GM18858 (cell line): ENCODE data around the gene MEGF10.
"Not testable (repeated sequence)": the region's sequence is repeated elsewhere in the genome, so short reads cannot be mapped to it uniquely, and the experiment has no call there.

Experiments used
- ATAC-seq: cut with Tn5 transposase; IDR thresholded peaks from one replicate; pipeline ENCODE4 v1.9.1; 2021; ENCODE audit not compliant: unreplicated experiment

Gene MEGF10

DNA sequence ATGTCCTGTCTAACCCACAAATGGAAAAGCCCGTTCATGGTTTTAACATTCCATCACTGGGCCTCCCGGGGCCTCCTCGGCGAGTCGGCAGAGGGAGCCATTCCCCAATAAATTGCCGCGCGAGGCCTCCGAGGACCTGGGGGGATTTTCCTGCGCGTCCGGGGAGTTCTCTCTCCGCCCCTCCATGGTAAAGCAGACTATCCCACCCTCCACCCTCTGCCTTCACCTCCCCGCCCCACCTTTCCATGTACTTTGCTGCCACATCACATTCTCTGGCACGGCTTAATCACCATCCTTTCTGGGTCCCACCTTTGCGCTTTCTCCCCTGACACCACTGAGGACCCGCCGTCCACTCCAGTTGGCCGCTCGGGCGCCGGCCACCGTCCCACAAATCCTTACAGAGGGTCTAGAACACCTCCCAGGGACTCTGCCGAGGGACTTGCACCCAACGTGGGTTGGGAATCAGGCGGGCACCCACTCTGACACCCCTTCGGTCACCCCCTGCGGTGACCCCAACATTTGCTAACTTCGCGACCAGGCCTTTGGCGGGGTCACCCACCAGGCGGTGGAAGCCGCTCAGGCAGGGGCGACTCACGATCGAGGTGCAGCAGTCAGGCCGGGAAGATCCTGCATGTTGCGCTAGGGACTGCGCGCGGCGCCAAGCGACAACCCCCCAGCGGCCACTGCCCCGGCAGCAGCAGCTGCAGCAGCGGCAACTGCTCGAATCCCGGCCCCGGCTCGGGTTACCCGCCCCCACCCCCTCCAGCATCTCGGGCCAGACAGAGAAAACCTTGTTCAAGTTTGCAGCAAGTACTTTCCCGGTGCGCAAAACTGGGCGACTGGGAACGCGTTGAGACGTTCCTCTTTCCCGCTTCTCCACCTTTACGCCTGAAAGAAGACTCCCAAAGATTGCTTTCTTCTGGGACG, at the start of gene MEGF10:
Gene MEGF10 (plus strand): TSS at position 778 of the 927 bp plus-strand sequence. CDS start 40,513 bp downstream, outside the sequence.
- ATAC-seq: no peak

GRCh38 chr5:127243011-127243410, 47.6 kb upstream of the MEGF10 start:
- ATAC-seq: no peak

DNA sequence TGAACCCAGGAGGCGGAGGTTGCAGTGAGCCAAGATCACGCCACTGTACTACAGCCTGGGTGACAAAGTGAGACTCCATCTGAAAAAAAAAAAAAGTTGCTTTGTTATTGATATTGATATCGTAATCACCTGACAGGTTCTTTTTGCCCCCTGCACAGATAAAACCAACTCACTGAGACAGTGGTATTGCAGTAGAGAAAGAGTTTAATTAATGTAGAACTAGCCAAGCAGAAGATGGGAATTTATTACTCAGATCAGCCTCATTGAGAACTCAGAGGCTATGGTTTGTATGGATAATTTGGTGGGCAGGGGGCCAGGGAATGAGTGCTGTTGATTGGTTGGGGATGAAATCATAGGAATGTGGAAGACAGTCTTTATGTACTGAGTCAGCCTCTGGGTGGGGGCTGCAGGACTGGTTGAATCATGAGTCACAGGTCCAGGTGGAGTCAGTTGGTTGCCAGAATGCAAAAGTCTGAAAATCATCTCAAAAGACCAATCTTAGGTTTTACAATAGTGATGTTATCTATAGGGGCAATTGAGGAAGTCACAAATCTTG, 35.8 kb upstream of the MEGF10 start:
- no peak for ATAC-seq

DNA sequence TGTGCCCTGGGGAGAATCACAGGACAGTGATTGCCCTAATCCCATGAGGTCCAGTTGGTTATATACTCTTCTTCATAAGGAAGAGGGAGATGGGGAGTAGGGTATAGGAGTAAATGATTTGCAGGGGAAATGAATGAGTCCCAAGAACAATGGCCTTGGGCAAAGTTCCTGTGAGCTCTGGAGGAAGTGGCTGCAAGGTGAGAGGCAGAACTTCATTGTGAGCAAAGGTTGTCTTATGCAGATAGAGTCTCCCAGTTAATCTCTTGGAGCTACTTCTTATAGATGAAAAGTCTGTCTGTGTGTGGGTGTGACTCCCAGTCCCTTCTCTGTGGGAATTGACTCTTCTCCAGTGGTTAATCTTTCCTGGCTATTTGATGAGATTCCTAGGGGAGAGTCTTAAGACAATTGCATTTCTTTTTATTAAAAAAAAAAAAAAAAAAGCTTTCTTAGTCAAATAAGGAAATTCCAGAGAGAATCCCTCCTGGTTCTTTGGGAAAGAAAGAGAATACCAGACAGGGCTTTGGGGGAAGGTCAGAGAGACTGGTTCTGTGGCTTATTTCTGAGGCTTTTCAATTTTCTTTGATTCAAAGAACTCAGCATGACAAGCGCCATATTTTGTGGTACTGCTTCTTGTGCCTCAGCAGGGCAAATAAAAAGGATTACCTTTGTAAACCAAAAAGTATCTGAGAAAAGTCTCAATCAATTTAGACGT, 33.6 kb upstream of the MEGF10 start:
- no peak for ATAC-seq

DNA sequence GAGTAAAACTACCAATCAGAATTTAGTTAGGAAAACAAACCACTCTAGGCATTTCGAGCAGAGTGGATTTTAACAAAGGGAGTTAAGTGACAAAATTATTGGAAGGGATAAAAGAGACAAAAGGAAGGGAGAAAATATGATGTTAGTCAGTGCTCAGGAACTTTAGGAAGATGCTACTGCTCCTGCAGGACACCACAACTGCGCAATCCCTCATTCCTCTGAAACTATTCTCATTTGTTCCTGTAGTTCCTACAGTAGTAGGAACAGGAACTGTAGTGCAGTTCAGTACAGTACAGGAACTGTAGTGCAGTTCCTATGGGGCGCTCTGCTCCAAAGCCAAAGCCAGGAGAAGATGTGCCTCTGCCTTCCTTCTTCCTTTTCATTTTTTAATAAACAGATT, 29.9 kb upstream of the MEGF10 start:
- no peak for ATAC-seq

GRCh38 chr5:127265473-127265872, 25.1 kb upstream of the MEGF10 start:
- ATAC-seq: not testable (repeated sequence)

GRCh38 chr5:127268342-127268741, 22.3 kb upstream of the MEGF10 start:
- ATAC-seq: not testable (repeated sequence)

DNA sequence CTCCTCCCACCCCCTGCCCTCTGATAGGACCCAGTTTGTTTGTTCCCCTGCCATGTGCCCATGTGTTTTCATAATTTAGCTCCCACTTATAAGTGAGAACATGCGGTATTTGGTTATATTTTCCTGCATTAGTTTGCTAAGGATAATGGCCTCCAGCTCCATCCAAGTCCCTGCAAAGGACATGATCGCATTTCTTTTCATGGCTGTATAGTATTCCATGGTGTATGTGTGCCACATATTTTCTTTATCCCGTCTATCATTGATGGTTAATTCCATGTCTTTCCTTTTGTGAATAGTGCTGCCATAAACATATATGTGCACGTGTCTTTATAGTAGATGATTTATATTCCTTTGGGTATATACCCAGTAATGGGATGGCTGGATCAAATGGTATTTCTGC, 19.9 kb upstream of the MEGF10 start:
- ATAC-seq: not testable (repeated sequence)

GRCh38 chr5:127275641-127276193, 14.9 kb upstream of the MEGF10 start:
- no peak for ATAC-seq

DNA sequence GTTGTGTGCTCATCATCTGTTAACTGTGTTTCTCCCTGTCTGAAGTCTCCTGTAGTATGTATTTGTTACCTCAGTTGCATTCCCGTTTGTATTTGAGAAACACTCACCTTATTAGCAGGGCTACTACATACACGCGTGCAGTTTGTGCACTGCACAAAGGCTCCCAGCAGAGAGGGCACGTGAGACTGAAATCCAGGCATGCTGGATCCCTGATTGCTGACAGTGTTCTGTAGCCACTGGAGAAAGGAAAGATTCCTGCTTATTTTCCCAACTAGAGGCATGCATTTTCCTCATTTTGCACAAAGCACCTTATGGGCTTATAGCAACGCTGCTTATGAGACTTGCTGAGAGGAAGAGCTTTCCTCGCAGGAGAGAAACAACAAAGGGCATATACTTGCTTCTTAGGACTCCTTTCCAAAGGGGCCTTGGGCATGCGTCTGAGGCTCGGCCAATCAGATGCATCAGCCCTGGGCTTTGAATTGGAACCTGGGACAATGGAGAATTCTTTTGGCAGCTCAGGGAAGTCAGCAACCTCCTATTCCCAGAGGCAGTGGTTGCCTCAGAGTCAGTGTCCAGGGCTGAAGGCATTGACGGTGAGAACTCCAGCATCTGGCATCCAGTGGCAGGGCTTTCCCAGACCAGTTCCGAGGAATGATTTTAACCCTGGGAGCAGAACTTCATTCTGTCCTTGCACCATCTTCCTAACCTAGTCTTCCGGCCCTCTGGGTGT, 9.9 kb upstream of the MEGF10 start:
- no peak for ATAC-seq

DNA sequence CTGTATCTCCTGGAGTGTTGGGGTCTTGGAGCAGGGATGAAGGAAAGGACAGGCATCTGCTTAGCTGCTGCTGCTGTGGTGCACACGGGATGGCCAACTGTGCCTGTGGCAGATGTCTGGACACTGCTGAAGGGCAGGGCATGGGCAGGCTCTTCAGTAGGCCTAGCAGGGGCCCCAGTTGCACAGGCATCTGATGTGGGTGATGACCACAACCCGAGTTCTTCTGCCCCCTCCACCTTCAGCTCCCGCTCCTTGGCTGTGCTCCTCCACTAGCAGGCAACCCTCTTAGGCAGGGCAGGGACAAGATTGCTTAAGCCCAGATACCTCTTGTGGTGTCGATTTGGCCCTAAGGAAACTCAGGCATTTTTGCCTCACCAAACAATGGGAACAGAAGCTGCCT, 9.0 kb upstream of the MEGF10 start:
- no peak for ATAC-seq

- no peak for ATAC-seq
These were observed 1.9 kb upstream of the MEGF10 start for GRCh38 chr5:127288676-127289075.

DNA sequence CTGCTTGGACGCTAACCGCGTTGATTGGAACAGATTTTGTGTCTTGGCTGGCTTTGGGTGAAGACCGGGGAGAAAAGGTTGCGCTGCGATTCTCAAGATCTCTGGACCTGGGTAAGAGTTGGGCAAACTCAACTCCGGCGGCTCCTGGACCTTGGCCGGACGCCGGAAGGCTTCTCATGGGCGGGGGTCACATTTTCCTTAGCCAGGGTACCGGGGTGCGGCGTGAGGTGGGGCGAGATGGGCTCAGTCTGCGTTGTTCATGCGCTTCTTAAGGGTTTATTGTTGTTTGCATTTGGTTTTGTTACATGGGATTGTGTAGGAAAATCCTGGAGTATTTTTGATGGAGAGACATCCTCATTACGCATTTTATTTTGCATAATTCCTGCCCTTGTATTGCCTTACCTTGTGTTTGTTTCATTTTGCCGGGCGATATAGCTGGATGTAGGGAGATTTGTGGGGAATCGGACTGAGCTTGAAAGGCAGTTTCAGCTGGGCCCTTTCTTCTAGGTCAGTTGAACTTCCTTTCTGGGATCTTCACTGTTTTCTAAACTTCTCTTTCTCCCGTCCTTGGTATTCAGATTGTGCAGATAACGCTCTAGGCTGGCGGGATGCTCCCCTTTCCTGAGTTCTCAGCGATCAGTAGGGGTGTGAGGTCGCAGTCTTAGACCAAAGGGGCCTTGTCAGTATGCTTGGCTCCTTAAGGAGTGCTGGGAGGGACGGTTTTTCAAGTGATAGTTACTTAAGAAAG, 524 bp downstream of the MEGF10 start:
- ATAC-seq: no peak

DNA sequence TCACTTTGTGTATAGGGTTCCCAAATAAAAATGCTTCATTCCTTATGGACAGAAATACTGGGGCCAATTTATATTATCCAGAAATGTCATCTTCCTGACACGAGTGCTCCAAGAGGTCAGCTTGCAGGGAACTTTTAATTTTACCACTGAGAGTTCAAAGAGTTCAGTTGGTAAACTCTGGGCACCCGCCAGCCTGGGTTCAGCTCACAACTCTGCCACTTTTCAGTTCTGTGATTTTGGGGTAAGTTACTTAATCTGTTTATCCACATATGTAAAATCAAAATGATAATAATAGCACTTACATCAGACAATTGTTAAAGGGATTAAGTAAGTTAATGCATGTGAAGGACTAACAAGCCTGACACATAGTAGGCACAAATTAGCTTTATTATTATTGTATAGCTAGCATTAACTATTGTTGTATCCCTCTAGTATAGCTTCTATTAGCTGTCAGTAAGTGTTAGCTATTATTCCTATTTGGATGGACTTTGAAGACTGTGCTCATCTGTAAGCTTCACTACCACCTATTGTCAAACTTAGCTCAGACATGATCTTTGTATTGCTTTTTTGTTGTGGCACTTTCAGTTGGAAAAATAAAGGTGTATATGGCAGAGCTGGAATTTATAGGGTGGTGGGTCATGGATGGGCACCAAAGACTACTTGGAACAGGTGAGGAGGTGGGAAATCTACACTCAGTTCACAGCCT, 1.6 kb downstream of the MEGF10 start:
- ATAC-seq: no peak

DNA sequence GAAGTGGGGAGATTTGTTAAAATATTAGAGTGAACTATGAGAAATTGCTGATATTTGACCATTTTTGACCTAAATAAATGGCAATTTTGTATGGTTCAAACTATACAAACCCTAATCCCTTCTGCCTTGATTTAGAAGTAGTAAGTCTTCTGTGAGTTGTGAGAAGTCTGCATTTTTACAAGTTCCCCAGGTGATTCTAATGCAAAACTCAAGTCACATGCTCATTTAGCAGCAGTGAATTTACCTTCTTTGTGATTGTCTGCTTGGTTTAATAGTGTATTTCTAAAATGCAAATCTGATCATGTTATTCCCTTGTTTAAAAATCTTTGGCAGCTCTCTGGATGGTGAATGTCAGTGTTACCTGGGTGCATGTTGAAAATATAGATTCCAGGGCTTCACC, 2.8 kb downstream of the MEGF10 start:
- no peak for ATAC-seq

GRCh38 chr5:127294829-127295228, 4.2 kb downstream of the MEGF10 start:
- ATAC-seq: no peak

DNA sequence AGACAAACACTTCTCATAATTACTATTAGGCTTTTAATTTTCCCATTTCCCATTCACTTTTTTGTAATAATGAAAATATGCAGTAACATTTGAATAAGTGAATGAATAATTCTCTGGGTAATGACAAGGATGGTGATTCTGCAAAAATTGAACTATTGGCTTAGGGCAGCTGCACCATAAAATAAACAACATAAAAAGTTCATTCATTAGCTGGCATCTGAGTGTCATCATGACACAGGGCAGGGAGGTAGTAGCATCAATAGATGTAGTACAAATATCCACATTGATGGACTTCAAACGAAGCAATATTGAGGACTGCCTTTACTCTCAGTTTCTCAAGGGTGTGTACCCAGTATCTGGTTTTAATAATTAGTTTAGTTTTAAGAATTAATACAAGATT, 4.9 kb downstream of the MEGF10 start:
- ATAC-seq: no peak

GRCh38 chr5:127296321-127296720, 5.7 kb downstream of the MEGF10 start:
- no peak for ATAC-seq

- ATAC-seq: not testable (repeated sequence)
These were observed 6.3 kb downstream of the MEGF10 start for GRCh38 chr5:127296894-127297293.
